ENCODE results near the gene LPGAT1. TPM values are rescaled to one million over a fixed set of nuclear protein-coding genes. Genes with fewer than 3 reads are reported as not detected.

The LPGAT1 gene
- polyA plus RNA-seq, 2 of the 4 experiments (the other 2 are of a cell fraction) = 32.3 to 48.0 TPM

DNA sequence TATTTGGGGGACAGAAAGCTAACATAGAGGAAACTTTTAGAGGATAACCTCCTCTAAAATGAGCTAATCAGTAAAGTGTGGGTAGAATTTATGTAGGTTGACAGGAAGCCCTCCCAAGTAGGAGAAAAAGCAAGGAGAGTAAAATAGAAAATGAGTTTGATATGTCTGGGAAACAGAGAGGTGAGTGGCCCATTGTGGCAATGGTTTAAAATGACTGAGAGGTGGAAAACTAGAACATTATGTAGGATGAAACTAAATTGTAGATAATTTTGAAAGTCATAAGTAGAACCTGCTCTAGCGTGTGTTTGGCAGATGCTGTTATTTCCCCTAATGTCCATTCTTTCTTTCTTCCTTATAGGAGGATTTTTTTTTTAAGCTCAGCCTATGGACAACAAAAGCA, 8.5 kb upstream of the LPGAT1 start (continued):
- TF ChIP-seq MYC (IDR thresholded peaks at IDR 0.05; ENCODE audit: borderline replicate concordance, low read length) (no peak), GATA3 (IDR thresholded peaks at IDR 0.05; ENCODE audit: borderline replicate concordance) (no peak), NPAS2 (CRISPR knock-in tag; IDR thresholded peaks at IDR 0.05; ENCODE audit: borderline replicate concordance) (no peak), ZC3H11A (IDR thresholded peaks at IDR 0.05) (no peak), POLR2AphosphoS2 (conservative IDR thresholded peaks at IDR 0.05; ENCODE audit: low read length) (no peak), FOSL2 (IDR thresholded peaks at IDR 0.05) (no peak), FOSL2 (CRISPR knock-in tag; IDR thresholded peaks at IDR 0.05) (no peak), EHMT2 (IDR thresholded peaks at IDR 0.05; ENCODE audit: low read depth) (no peak), TP53 (CRISPR knock-in tag; IDR thresholded peaks at IDR 0.05) (no peak), ESRRA (IDR thresholded peaks at IDR 0.05; ENCODE audit: borderline replicate concordance, low read length) (no peak), MAFK (IDR thresholded peaks at IDR 0.05; ENCODE audit: partially characterized antibody) (no peak)
- TF ChIP-seq, protein P1, sequence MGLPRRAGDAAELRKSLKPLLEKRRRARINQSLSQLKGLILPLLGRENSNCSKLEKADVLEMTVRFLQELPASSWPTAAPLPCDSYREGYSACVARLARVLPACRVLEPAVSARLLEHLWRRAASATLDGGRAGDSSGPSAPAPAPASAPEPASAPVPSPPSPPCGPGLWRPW (IDR thresholded peaks at IDR 0.05) = no peak

DNA sequence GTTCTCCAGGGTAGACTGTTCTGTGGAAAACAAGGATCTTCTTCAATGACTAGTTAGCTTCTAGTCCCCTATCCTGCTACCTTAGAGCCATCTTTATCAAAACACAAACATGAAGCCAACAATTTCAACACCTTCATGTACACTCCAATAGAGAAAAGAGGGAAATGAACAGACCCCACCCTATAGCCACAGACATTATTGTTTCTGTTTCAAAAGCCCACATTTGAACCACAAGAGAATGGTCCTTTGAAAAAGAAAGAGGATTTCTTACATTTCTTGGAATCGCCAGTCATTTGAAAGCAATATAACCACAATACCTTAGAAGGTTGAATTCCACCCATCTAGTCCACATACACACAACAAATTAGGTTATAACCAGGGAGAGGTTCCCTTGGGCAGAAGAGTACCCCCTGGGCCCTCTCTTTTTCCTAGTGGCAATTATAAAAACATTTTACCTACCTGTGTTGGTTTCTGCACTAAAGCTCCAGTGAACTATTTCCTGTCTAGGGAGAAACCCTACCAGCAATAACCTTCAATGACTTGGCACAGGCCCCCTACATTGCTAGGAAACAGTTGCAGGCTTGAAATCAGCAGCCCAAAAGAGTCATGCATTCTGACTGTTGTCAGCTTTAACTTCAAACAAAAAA, 2.7 kb upstream of the LPGAT1 start:
- Histone ChIP-seq H3K27ac (no peak overlapping the region), H3K4me1 (peaks cover 15% of the 10 kb centered on the region; the same call in 2 of the 3 replicates), H3K4me3 (no peak overlapping the region), H3K9me3 (no peaks in the 10 kb centered on the region), H3K4me2 (no peak overlapping the region)
- WGBS (ENCODE audit: missing lambda C conversion rate) = 95% methylated on average over 1 of the region's 1 CpG
- DNase-seq (ENCODE audit: low read depth in 1 of 2, low spot score in 1 of 2) = no peak
- no peak for ATAC-seq
- ChIA-PET CTCF (interaction anchor here (0.6 to 2.0 kb wide), 6 partner anchors 11 to 145 kb away, joined by 3 to 6 read pairs (median 3); no protein-coding TSS in a partner anchor), POLR2A (no interaction called here)
- FAIRE-seq = no peak
- TF ChIP-seq, protein P2, sequence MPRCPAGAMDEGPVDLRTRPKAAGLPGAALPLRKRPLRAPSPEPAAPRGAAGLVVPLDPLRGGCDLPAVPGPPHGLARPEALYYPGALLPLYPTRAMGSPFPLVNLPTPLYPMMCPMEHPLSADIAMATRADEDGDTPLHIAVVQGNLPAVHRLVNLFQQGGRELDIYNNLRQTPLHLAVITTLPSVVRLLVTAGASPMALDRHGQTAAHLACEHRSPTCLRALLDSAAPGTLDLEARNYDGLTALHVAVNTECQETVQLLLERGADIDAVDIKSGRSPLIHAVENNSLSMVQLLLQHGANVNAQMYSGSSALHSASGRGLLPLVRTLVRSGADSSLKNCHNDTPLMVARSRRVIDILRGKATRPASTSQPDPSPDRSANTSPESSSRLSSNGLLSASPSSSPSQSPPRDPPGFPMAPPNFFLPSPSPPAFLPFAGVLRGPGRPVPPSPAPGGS (IDR thresholded peaks at IDR 0.05) = no peak
- TF ChIP-seq RCOR1 (IDR thresholded peaks at IDR 0.05; ENCODE audit: low read depth, low read length) (no peak), POLR2A (IDR thresholded peaks at IDR 0.05; ENCODE audit: low read length) (no peak), NPAS2 (CRISPR knock-in tag; IDR thresholded peaks at IDR 0.05; ENCODE audit: borderline replicate concordance) (no peak), GATA3 (IDR thresholded peaks at IDR 0.05; ENCODE audit: borderline replicate concordance) (no peak), SMC3 (IDR thresholded peaks at IDR 0.05) (no peak), EHF (CRISPR knock-in tag; IDR thresholded peaks at IDR 0.05) (no peak), CBX8 (IDR thresholded peaks at IDR 0.05) (no peak), ZC3H11A (IDR thresholded peaks at IDR 0.05) (no peak), MAFK (IDR thresholded peaks at IDR 0.05; ENCODE audit: partially characterized antibody) (no peak)
- TF ChIP-seq, protein P3, sequence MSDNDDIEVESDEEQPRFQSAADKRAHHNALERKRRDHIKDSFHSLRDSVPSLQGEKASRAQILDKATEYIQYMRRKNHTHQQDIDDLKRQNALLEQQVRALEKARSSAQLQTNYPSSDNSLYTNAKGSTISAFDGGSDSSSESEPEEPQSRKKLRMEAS (IDR thresholded peaks at IDR 0.05) = no peak

DNA sequence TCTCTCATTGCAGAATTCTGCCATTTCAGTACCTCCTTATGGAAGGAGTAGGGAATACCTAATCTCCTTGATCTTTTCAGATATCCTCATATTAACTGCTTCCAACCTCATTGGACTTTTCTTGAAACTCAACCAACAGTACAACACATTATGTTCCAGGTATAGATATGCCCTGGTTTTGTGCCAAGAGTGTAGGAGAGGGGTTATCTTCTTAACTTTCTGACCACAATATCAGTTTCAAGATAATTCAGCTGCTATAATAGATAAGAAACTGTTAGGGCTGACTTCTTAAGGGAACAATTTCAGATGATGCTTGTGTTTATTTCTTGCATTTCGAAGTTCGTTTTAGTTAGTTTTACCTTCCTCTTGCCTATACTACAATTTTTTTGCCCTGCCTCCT, 2.1 kb upstream of the LPGAT1 start:
- no peak overlapping the region for H3K4me2 ChIP-seq
- H3K4me1 ChIP-seq = peaks cover 22% of the 10 kb centered on the region; the same call in 2 of the 3 replicates
- H3K9me3 ChIP-seq = no peaks in the 10 kb centered on the region
- ATAC-seq (no peak), DNase-seq (ENCODE audit: low read depth in 1 of 2, low spot score in 1 of 2) (no peak), FAIRE-seq (peak; percentile 7)
- H3K27ac ChIP-seq = no peak overlapping the region
- POLR2A ChIA-PET = no interaction called here
- 72% methylated on average over 2 of the region's 2 CpGs for WGBS (ENCODE audit: missing lambda C conversion rate)
- no peak overlapping the region for H3K4me3 ChIP-seq
- TF ChIP-seq HOXA7 (CRISPR knock-in tag; IDR thresholded peaks at IDR 0.05) = no peak
- CTCF ChIA-PET = interaction anchor here (0.9 to 2.0 kb wide), 4 partner anchors 11 to 145 kb away, joined by 3 to 6 read pairs (median 4); no protein-coding TSS in a partner anchor
